ENCODE data around the gene MRFAP1. TPM values are rescaled to one million over a fixed set of nuclear protein-coding genes. Genes with fewer than 3 reads are reported as not detected.
A peak's percentile ranks its signal among the peaks of the same experiment; 100 is the strongest.
"Not testable (repeated sequence)": the region's sequence is repeated elsewhere in the genome, so short reads cannot be mapped to it uniquely, and the experiment has no call there.

Gene MRFAP1
- total RNA-seq, 1 experiment from 2014 or later, result 387 TPM

DNA sequence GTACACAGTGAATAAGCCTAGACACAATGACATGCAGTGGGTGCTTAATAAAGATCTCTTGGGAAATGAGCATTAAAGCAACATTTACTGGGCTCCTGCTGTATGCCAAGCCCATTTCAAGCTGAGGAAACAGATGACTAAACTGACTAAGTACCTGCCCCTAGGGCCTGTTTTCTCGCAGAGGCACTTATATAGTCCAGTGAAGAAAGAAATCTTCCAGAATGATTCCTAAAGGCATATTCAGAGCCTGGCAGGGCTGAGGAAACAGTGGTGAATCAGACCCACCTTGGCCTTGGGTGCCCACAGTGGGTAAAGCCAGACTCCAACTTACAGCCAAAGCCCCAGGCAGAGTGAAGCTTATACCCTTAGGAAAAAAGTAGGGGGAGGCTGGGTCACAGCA lies 31.2 kb downstream of the MRFAP1 start:
- TF ChIP-seq, protein P1, sequence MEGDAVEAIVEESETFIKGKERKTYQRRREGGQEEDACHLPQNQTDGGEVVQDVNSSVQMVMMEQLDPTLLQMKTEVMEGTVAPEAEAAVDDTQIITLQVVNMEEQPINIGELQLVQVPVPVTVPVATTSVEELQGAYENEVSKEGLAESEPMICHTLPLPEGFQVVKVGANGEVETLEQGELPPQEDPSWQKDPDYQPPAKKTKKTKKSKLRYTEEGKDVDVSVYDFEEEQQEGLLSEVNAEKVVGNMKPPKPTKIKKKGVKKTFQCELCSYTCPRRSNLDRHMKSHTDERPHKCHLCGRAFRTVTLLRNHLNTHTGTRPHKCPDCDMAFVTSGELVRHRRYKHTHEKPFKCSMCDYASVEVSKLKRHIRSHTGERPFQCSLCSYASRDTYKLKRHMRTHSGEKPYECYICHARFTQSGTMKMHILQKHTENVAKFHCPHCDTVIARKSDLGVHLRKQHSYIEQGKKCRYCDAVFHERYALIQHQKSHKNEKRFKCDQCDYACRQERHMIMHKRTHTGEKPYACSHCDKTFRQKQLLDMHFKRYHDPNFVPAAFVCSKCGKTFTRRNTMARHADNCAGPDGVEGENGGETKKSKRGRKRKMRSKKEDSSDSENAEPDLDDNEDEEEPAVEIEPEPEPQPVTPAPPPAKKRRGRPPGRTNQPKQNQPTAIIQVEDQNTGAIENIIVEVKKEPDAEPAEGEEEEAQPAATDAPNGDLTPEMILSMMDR (IDR thresholded peaks at IDR 0.05; ENCODE audit: unreplicated experiment), result no peak
- H3K27ac Mint-ChIP-seq (ENCODE audit: low read depth, unreplicated experiment), result no peak overlapping the region
- no peak overlapping the region for H3K4me3 Mint-ChIP-seq (ENCODE audit: unreplicated experiment)
- intact Hi-C loops (cut with micrococcal nuclease), result no loop called here
- CTCF ChIA-PET, result no interaction called here
- no peak for DNase-seq (ENCODE audit: unreplicated experiment)
- peaks cover 39% of the 10 kb centered on the region for H3K36me3 Mint-ChIP-seq (ENCODE audit: insufficient read depth, unreplicated experiment)
- H3K4me1 Mint-ChIP-seq (ENCODE audit: insufficient read depth, unreplicated experiment), result peaks cover 18% of the 10 kb centered on the region
- no peaks in the 10 kb centered on the region for H3K27me3 Mint-ChIP-seq (ENCODE audit: insufficient read depth, unreplicated experiment)
- no TSS peak for BruUV-seq (replicated peaks)
- H3K9me3 Mint-ChIP-seq (ENCODE audit: unreplicated experiment), result no peaks in the 10 kb centered on the region
- POLR2A ChIA-PET, result interaction anchor here (0.5 to 5.8 kb wide), 4 partner anchors 9 to 396 kb away, joined by 3 to 100 read pairs (median 6); partner anchors contain the start of genes GRPEL1 and MRFAP1

DNA sequence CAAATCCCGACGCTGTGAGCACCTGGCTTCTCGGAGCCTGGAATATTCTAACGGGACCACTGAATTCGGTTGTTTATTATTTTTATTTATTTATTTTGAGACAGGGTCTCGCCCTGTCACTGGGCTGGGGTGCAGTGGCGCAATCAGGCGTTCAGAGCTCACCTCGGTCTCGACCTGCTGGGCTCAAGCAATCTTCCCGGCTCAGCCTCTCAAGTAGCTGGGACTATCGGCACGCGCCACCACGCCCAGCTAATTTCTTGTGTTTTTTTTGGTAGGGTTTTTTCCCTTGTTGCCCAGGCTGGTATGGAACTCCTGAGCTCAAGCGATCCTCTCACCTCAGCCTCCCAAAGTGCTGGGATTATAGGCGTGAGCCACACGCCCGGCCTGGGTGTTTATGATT lies 31.6 kb downstream of the MRFAP1 start:
- TF ChIP-seq, protein P1 (IDR thresholded peaks at IDR 0.05; ENCODE audit: unreplicated experiment), result no peak
- no peak overlapping the region for H3K27ac Mint-ChIP-seq (ENCODE audit: low read depth, unreplicated experiment)
- H3K9me3 Mint-ChIP-seq (ENCODE audit: unreplicated experiment), result no peaks in the 10 kb centered on the region
- no peaks in the 10 kb centered on the region for H3K27me3 Mint-ChIP-seq (ENCODE audit: insufficient read depth, unreplicated experiment)
- BruUV-seq (replicated peaks), result no TSS peak
- intact Hi-C loops (cut with micrococcal nuclease), result no loop called here
- no peak overlapping the region for H3K4me3 Mint-ChIP-seq (ENCODE audit: unreplicated experiment)
- POLR2A ChIA-PET, result interaction anchor here (1.8 to 5.8 kb wide), 4 partner anchors 10 to 396 kb away, joined by 5 to 100 read pairs (median 8); partner anchors contain the start of genes GRPEL1 and MRFAP1
- no peak for DNase-seq (ENCODE audit: unreplicated experiment)
- CTCF ChIA-PET, result no interaction called here
- H3K36me3 Mint-ChIP-seq (ENCODE audit: insufficient read depth, unreplicated experiment), result peaks cover 44% of the 10 kb centered on the region
- H3K4me1 Mint-ChIP-seq (ENCODE audit: insufficient read depth, unreplicated experiment), result peaks cover 22% of the 10 kb centered on the region

DNA sequence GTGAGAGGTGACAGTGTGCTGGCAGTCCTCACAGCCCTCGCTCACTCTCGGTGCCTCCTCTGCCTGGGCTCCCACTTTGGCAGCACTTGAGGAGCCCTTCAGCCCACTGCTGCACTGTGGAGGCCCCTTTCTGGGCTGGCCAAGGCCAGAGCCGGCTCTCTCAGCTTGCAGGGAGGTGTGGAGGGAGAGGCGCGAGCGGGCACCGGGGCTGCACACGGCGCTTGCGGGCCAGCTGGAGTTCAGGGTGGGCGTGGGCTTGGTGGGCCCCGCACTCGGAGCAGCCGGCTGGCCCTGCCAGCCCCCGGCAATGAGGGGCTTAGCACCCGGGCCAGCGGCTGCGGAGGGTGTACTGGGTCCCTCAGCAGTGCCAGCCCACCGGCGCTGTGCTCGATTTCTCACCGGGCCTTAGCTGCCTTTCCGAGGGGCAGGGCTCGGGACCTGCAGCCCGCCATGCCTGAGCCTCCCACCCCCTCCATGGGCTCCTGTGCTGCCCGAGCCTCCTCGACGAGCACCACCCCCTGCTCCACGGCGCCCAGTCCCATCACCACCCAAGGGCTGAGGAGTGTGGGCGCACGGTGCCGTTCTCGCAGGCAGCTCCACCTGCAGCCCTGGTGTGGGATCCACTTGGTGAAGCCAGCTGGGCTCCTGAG lies 32.2 kb downstream of the MRFAP1 start:
- peak overlapping the region; percentile 88 for H3K4me3 Mint-ChIP-seq (ENCODE audit: unreplicated experiment)
- intact Hi-C loops (cut with micrococcal nuclease); H3K27ac Mint-ChIP-seq (ENCODE audit: low read depth, unreplicated experiment); H3K27me3 Mint-ChIP-seq (ENCODE audit: insufficient read depth, unreplicated experiment); DNase-seq (ENCODE audit: unreplicated experiment); H3K9me3 Mint-ChIP-seq (ENCODE audit: unreplicated experiment); BruUV-seq (replicated peaks): not testable (repeated sequence)
- POLR2A ChIA-PET, result interaction anchor here (0.6 to 5.8 kb wide), 13 partner anchors 8 to 395 kb away, joined by 3 to 101 read pairs (median 9); partner anchors contain the start of genes BLOC1S4, GRPEL1, MRFAP1 and MRFAP1L1
- CTCF ChIA-PET, result interaction anchor here (0.7 to 0.8 kb wide), 2 partner anchors 23 to 254 kb away, joined by 3 read pairs; no protein-coding TSS in a partner anchor
- H3K4me1 Mint-ChIP-seq (ENCODE audit: insufficient read depth, unreplicated experiment), result peaks cover 22% of the 10 kb centered on the region
- H3K36me3 Mint-ChIP-seq (ENCODE audit: insufficient read depth, unreplicated experiment), result peaks cover 49% of the 10 kb centered on the region

DNA sequence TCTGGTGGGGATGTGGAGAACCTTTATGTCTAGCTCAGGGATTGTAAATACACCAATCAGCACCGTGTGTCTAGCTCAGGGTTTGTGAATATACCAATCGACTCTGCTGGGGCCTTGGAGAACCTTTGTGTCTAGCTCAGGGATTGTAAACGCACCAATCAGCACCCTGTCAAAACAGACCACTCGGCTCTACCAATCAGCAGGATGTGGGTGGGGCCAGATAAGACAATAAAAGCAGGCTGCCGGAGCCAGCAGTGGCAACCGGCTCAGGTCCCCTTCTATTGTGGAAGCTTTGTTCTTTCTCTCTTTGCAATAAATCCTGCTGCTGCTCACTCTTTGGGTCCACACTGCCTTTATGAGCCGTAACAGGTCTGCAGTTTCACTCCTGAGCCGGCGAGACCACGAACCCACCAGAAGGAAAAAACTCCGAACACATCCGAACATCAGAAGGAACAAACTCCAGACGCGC lies 32.7 kb downstream of the MRFAP1 start:
- DNase-seq (ENCODE audit: unreplicated experiment), result peak; percentile 31
- H3K36me3 Mint-ChIP-seq (ENCODE audit: insufficient read depth, unreplicated experiment), result peaks cover 54% of the 10 kb centered on the region
- H3K9me3 Mint-ChIP-seq (ENCODE audit: unreplicated experiment); H3K27me3 Mint-ChIP-seq (ENCODE audit: insufficient read depth, unreplicated experiment); intact Hi-C loops (cut with micrococcal nuclease): not testable (repeated sequence)
- ChIA-PET CTCF (interaction anchor here (0.6 to 2.8 kb wide), 7 partner anchors 10 to 253 kb away, joined by 3 to 11 read pairs (median 3); partner anchors contain the start of gene MRFAP1), POLR2A (interaction anchor here (0.6 to 5.8 kb wide), 21 partner anchors 9 to 394 kb away, joined by 3 to 101 read pairs (median 9); partner anchors contain the start of genes BLOC1S4, GRPEL1, MRFAP1 and MRFAP1L1)
- TSS peak; percentile 87 for BruUV-seq (replicated peaks)
- peak overlapping the region; percentile 88 for H3K4me3 Mint-ChIP-seq (ENCODE audit: unreplicated experiment)
- H3K4me1 Mint-ChIP-seq (ENCODE audit: insufficient read depth, unreplicated experiment), result peaks cover 22% of the 10 kb centered on the region
- peak overlapping the region; percentile 71 for H3K27ac Mint-ChIP-seq (ENCODE audit: low read depth, unreplicated experiment)
